Mesenchymal stem cell (in vitro differentiated cells and primary cell): ENCODE data around the gene CELA1.

Source experiments
- DNase-seq: peaks from one replicate; pipeline ENCODE4 v3.0.0-alpha.2; 2013
- H2AFZ ChIP-seq: one replicate; pipeline ENCODE4 v1.6.1; 2013; ENCODE audit warnings: low read depth, mild to moderate bottlenecking, control low read depth, inconsistent platforms, low read length, moderate library complexity
- H2AK5ac ChIP-seq: 2 replicates; pipeline ENCODE4 v1.6.1; 2013; ENCODE audit warnings: low read length, moderate library complexity, mild to moderate bottlenecking, inconsistent platforms; ENCODE audit not compliant: severe bottlenecking
- H2BK120ac ChIP-seq: one replicate; pipeline ENCODE4 v1.6.1; 2013; ENCODE audit warnings: low read depth, mild to moderate bottlenecking, inconsistent platforms, low read length, moderate library complexity
- H2BK12ac ChIP-seq, 2 experiments: one replicate each; pipeline ENCODE4 v1.6.1; 2013; ENCODE audit warnings: inconsistent platforms in 2 of 2, low read length in 2 of 2, mild to moderate bottlenecking in 2 of 2, moderate library complexity in 2 of 2, control low read depth in 1 of 2
- H2BK15ac ChIP-seq: one replicate; pipeline ENCODE4 v1.6.1; 2013; ENCODE audit warnings: mild to moderate bottlenecking, low read depth, inconsistent platforms; ENCODE audit not compliant: poor library complexity, severe bottlenecking
- H2BK5ac ChIP-seq: 2 replicates; pipeline ENCODE4 v1.6.1; 2013; ENCODE audit warnings: low read depth, mild to moderate bottlenecking, low read length, control low read depth, inconsistent platforms; ENCODE audit not compliant: poor library complexity, severe bottlenecking
- H3K14ac ChIP-seq, 2 experiments: one replicate each; pipeline ENCODE4 v1.6.1; 2013; ENCODE audit warnings: inconsistent platforms in 2 of 2, low read length in 2 of 2, control low read depth in 1 of 2, mild to moderate bottlenecking in 1 of 2, moderate library complexity in 1 of 2
- H3K18ac ChIP-seq, 2 experiments: one replicate each; pipeline ENCODE4 v1.6.1; 2013; ENCODE audit warnings: inconsistent platforms in 2 of 2, low read length in 2 of 2, control low read depth in 1 of 2, low read depth in 1 of 2, mild to moderate bottlenecking in 1 of 2
- H3K23ac ChIP-seq, 2 experiments: one replicate each; pipeline ENCODE4 v1.6.1; 2013; ENCODE audit warnings: inconsistent platforms in 2 of 2, low read length in 2 of 2, mild to moderate bottlenecking in 2 of 2, moderate library complexity in 2 of 2, control low read depth in 1 of 2
- H3K27ac ChIP-seq: 2 replicates; pipeline ENCODE4 v1.5.1; 2013; ENCODE audit warnings: mild to moderate bottlenecking, moderate library complexity, low read length, control low read depth, inconsistent platforms; ENCODE audit not compliant: poor library complexity, severe bottlenecking
- H3K27me3 ChIP-seq, 2 experiments: 2 replicates each; pipeline versions ENCODE4 v1.6.1 to v1.7.0; 2013; ENCODE audit warnings: low read length in 2 of 2, mild to moderate bottlenecking in 2 of 2, moderate library complexity in 2 of 2, control low read depth in 1 of 2, inconsistent platforms in 1 of 2; ENCODE audit not compliant: control insufficient read depth in 1 of 2, insufficient read depth in 1 of 2
- H3K36me3 ChIP-seq, 2 experiments: 2 replicates each; pipeline versions ENCODE4 v1.6.1 to v1.7.0; 2013; ENCODE audit warnings: low read length in 2 of 2, control low read depth in 1 of 2, inconsistent platforms in 1 of 2, low read depth in 1 of 2, mild to moderate bottlenecking in 1 of 2; ENCODE audit not compliant: insufficient read depth in 2 of 2, control insufficient read depth in 1 of 2
- H3K4ac ChIP-seq, 2 experiments: one replicate each; pipeline ENCODE4 v1.6.1; 2013; ENCODE audit warnings: inconsistent platforms in 2 of 2, low read length in 2 of 2, mild to moderate bottlenecking in 2 of 2, moderate library complexity in 2 of 2, control low read depth in 1 of 2, low read depth in 1 of 2
- H3K4me1 ChIP-seq: 2 replicates; pipeline ENCODE4 v1.6.1; 2013; ENCODE audit warnings: low read depth, low read length, control low read depth; ENCODE audit not compliant: control insufficient read depth, insufficient read depth
- H3K4me2 ChIP-seq: 2 replicates; pipeline ENCODE4 v1.6.1; 2013; ENCODE audit warnings: low read length, mild to moderate bottlenecking, inconsistent platforms; ENCODE audit not compliant: poor library complexity, severe bottlenecking
- H3K4me3 ChIP-seq, 2 experiments: 2 replicates each; pipeline versions ENCODE4 v1.5.1 to v1.7.0; 2013; ENCODE audit warnings: low read length in 2 of 2, mild to moderate bottlenecking in 2 of 2, control low read depth in 1 of 2, low read depth in 1 of 2; ENCODE audit not compliant: insufficient read depth in 1 of 2
- H3K79me1 ChIP-seq: replicated peaks from 2 replicates; pipeline ENCODE4 v1.6.1; 2013; ENCODE audit warnings: mild to moderate bottlenecking, control low read depth, low read length, inconsistent platforms; ENCODE audit not compliant: poor library complexity, severe bottlenecking
- H3K9ac ChIP-seq: 2 replicates; pipeline ENCODE4 v1.7.0; 2013; ENCODE audit warnings: mild to moderate bottlenecking, low read length, moderate library complexity
- H3K9me3 ChIP-seq: 2 replicates; pipeline ENCODE4 v1.7.0; 2013; ENCODE audit warnings: mild to moderate bottlenecking, low read length; ENCODE audit not compliant: control insufficient read depth
- H4K8ac ChIP-seq: one replicate; pipeline ENCODE4 v1.6.1; 2013; ENCODE audit warnings: inconsistent platforms, mild to moderate bottlenecking, low read length, moderate library complexity
- H4K91ac ChIP-seq: one replicate; pipeline ENCODE4 v1.6.1; 2013; ENCODE audit warnings: mild to moderate bottlenecking, low read length, inconsistent platforms
- WGBS: methylation state at CpG from one replicate; pipeline ENCODE4 v1.1.7; 2013; ENCODE audit warnings: mixed read lengths; 5-methylcytosine and 5-hydroxymethylcytosine counted together

CELA1 gene

DNA sequence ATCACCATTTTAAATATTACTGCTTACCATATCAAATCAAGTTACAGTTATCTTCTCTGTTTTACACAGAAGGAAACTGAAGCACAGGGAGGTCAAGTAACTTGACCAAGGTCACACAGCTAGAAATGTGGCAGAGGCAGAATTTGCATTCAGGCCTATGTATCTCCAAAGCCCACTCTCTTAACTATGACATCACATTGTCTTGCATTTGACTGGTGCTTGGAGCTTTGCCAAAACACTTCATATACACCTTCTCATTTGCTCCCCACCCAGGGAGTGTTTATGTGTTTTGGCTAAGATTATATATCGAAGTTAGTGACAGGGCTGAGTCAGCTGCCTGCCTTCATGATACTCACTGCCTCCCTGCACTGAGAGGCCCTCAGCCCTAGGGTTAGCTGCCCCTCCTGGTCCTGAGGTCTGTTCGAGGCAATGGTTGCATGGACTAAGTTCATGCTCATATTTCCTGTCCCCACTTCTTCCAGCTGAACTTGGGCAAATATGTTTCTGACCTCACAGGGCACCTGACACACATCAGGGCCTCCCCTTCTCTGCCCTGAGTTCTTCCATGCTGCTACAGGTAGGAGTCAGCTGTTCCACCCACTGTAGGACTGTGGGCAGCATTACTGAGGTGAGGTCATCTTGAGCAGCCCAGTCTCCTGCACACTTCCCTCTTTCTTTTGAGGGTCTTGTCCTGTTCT lies 43.0 kb upstream of the CELA1 start:
- Histone ChIP-seq H2BK120ac (no peak overlapping the region), H3K9ac (no peak overlapping the region), H3K4me2 (no peak overlapping the region), H3K4me3 (peak overlapping the region in 1 of 2 experiments; percentile 3), H2BK5ac (no peak overlapping the region), H2BK12ac (peak overlapping the region in 1 of 2 experiments; percentile 37), H2AFZ (no peak overlapping the region), H3K23ac (peak overlapping the region in 1 of 2 experiments; percentile 41), H3K27ac (no peak overlapping the region), H3K4me1 (peaks cover 26% of the 10 kb centered on the region), H2AK5ac (no peak overlapping the region), H3K14ac (peak overlapping the region in 1 of 2 experiments; percentile 53), H3K18ac (peak overlapping the region in 1 of 2 experiments; percentile 1), H3K4ac (peak overlapping the region in 1 of 2 experiments; percentile 9), H3K36me3 (no peaks in the 10 kb centered on the region), H4K91ac (peak overlapping the region; percentile 50), H2BK15ac (no peak overlapping the region), H3K79me1 (no peaks in the 10 kb centered on the region), H3K9me3 (no peaks in the 10 kb centered on the region), H4K8ac (peak overlapping the region; percentile 19), H3K27me3 (peaks cover 0 to 12% of the 10 kb centered on the region in 2 experiments)
- DNase-seq = peak; percentile 64
- WGBS = 5% methylated on average over 2 of the region's 2 CpGs

DNA sequence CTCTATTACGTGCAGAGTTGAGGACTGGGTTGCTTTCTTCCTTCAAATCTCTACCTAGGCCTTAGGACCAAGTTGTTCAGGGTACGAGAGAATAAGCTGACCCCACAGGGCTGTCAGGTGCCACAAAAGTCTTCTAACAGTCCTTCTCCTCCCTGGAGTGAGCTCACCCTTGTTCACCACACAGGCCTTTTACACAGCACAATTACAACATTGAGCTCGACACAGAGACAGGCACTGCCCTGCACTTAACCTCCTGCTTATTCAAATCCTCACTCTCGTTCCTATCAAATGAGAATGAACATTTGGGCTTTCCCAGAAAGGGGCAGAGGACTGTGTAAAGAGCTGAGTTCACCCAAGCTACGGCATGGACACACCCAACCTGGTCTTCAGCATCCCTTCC lies 42.4 kb upstream of the CELA1 start:
- no peaks in the 10 kb centered on the region for H3K79me1 ChIP-seq
- H3K14ac ChIP-seq = peak overlapping the region in 1 of 2 experiments; percentile 61
- 83% methylated on average over 5 of the region's 5 CpGs for WGBS
- H2BK12ac ChIP-seq = peak overlapping the region; percentile 54 to 75
- peaks cover 24% of the 10 kb centered on the region for H3K4me1 ChIP-seq
- no peak overlapping the region for H2BK120ac ChIP-seq
- no peak overlapping the region for H3K23ac ChIP-seq
- peak overlapping the region in 1 of 2 experiments; percentile 28 for H3K4ac ChIP-seq
- H3K4me3 ChIP-seq = no peak overlapping the region
- DNase-seq = peak; percentile 46
- H3K27me3 ChIP-seq = peaks cover 0 to 12% of the 10 kb centered on the region in 2 experiments
- no peak overlapping the region for H2AK5ac ChIP-seq
- peak overlapping the region; percentile 14 for H4K8ac ChIP-seq
- no peak overlapping the region for H2AFZ ChIP-seq
- H3K4me2 ChIP-seq = no peak overlapping the region
- no peaks in the 10 kb centered on the region for H3K36me3 ChIP-seq
- no peak overlapping the region for H2BK5ac ChIP-seq
- no peak overlapping the region for H4K91ac ChIP-seq
- H3K18ac ChIP-seq = peak overlapping the region; percentile 18 to 30
- peak overlapping the region; percentile 21 for H2BK15ac ChIP-seq
- no peak overlapping the region for H3K9ac ChIP-seq
- H3K27ac ChIP-seq = no peak overlapping the region
- H3K9me3 ChIP-seq = no peaks in the 10 kb centered on the region

DNA sequence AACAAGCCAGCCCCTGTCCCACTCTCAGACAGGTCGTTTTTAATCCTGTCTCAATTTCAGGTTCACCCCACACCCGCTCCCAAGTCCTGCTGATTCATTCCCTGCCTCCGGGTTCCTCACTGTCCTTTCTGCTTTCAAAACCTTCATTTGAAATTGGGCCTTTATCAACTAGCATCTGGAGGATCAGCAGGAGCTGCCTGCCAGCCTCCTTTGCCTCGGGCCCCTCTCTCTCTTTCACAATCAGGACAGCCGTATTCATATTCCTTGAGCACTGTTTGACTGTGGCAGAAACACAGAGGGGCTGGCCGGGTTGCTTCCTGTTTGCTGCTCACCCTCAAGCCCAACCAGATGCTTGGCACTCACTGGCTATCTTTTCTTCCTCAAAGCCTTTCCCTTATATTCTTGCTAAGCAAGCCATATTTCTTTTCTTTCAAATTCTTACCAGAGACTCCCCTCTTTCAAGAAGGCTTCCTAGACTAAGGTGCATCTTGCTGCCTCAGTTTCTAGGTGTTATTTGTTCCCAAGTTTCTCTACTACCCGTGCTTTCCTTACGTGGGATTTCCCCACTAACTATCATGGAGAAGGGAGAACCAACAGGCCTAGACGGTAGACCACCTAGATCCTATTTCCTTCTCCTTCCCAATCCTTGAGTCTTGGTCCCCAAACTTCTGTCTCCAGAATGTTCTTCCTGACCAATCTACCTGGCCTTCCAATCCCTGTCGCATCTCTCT lies 41.8 kb upstream of the CELA1 start:
- Histone ChIP-seq H3K14ac (no peak overlapping the region), H2BK15ac (no peak overlapping the region), H3K18ac (peak overlapping the region; percentile 6 to 65), H2BK12ac (peak overlapping the region in 1 of 2 experiments; percentile 12), H3K23ac (peak overlapping the region in 1 of 2 experiments; percentile 63), H3K9me3 (no peaks in the 10 kb centered on the region), H4K8ac (peak overlapping the region; percentile 82), H2BK5ac (no peak overlapping the region), H2AK5ac (no peak overlapping the region), H3K36me3 (no peaks in the 10 kb centered on the region), H3K4me1 (peaks cover 26% of the 10 kb centered on the region), H3K79me1 (no peaks in the 10 kb centered on the region), H2BK120ac (peak overlapping the region; percentile 21), H3K27me3 (peaks cover 0 to 12% of the 10 kb centered on the region in 2 experiments), H3K27ac (no peak overlapping the region), H2AFZ (no peak overlapping the region), H4K91ac (peak overlapping the region; percentile 37), H3K4me2 (no peak overlapping the region), H3K4me3 (no peak overlapping the region), H3K9ac (peak overlapping the region; percentile 5), H3K4ac (peak overlapping the region; percentile 28 to 50)
- DNase-seq = peak; percentile 67
- WGBS = 57% methylated on average over 9 of the region's 10 CpGs

- no peak overlapping the region for H2AK5ac ChIP-seq
- H3K9ac ChIP-seq = no peak overlapping the region
- H3K4ac ChIP-seq = no peak overlapping the region
- H2BK120ac ChIP-seq = no peak overlapping the region
- WGBS = 95% methylated on average over 4 of the region's 4 CpGs
- no peaks in the 10 kb centered on the region for H3K36me3 ChIP-seq
- no peak overlapping the region for H4K91ac ChIP-seq
- H2BK5ac ChIP-seq = no peak overlapping the region
- no peak overlapping the region for H3K18ac ChIP-seq
- H3K9me3 ChIP-seq = no peaks in the 10 kb centered on the region
- no peak overlapping the region for H4K8ac ChIP-seq
- no peak for DNase-seq
- no peak overlapping the region for H2BK12ac ChIP-seq
- no peak overlapping the region for H3K14ac ChIP-seq
- peaks cover 0 to 8% of the 10 kb centered on the region in 2 experiments for H3K27me3 ChIP-seq
- H3K79me1 ChIP-seq = no peaks in the 10 kb centered on the region
- H3K4me3 ChIP-seq = no peak overlapping the region
- H3K4me1 ChIP-seq = peaks cover 22% of the 10 kb centered on the region
- H2BK15ac ChIP-seq = no peak overlapping the region
- H3K4me2 ChIP-seq = no peak overlapping the region
- no peak overlapping the region for H3K23ac ChIP-seq
- no peak overlapping the region for H3K27ac ChIP-seq
- no peak overlapping the region for H2AFZ ChIP-seq
Observed at GRCh38 chr12:51386351-51386750, 39.9 kb upstream of the CELA1 start.
